Mesothelial cell of epicardium (in vitro differentiated cells): ENCODE results near the gene BNC2. TPM values are rescaled to one million over a fixed set of nuclear protein-coding genes. Genes with fewer than 3 reads are reported as not detected.

Experiments used
- DNase-seq, 2 experiments: peaks; one replicate each; pipeline ENCODE4 v3.0.0; 2021; ENCODE audit warnings: low spot score in 2 of 2; ENCODE audit not compliant: unreplicated experiment in 2 of 2
- H3K27ac Mint-ChIP-seq: 2 replicates; pipeline ENCODE4 v1.8.0; 2021; ENCODE audit warnings: mixed read lengths
- H3K27me3 Mint-ChIP-seq: 2 replicates; pipeline ENCODE4 v1.8.0; 2021; ENCODE audit warnings: low read depth, mixed read lengths
- H3K36me3 Mint-ChIP-seq: 2 replicates; pipeline ENCODE4 v1.8.0; 2021; ENCODE audit warnings: mixed read lengths
- H3K4me1 Mint-ChIP-seq: 2 replicates; pipeline ENCODE4 v1.8.0; 2021; ENCODE audit warnings: mixed read lengths
- H3K4me3 Mint-ChIP-seq: 2 replicates; pipeline ENCODE4 v1.8.0; 2021; ENCODE audit warnings: mild to moderate bottlenecking, moderate library complexity, mixed read lengths
- H3K9me3 Mint-ChIP-seq: 2 replicates; pipeline ENCODE4 v1.8.0; 2021; ENCODE audit warnings: mixed read lengths
- total RNA-seq: library from RNA; stranded (reverse); gene quantifications from 3 replicates; pipeline ENCODE4 v1.2.1, GENCODE V29; 2021
- TF ChIP-seq, protein P1 (sequence below): fragments of 200-600 bp; sonication (generic); IDR thresholded peaks from one replicate; pipeline ENCODE4 v1.5.0; 2021; ENCODE audit warnings: antibody characterized with exemption; ENCODE audit not compliant: unreplicated experiment

The BNC2 gene
- total RNA-seq, 1 donor from 2014 or later = 45.1 TPM

DNA sequence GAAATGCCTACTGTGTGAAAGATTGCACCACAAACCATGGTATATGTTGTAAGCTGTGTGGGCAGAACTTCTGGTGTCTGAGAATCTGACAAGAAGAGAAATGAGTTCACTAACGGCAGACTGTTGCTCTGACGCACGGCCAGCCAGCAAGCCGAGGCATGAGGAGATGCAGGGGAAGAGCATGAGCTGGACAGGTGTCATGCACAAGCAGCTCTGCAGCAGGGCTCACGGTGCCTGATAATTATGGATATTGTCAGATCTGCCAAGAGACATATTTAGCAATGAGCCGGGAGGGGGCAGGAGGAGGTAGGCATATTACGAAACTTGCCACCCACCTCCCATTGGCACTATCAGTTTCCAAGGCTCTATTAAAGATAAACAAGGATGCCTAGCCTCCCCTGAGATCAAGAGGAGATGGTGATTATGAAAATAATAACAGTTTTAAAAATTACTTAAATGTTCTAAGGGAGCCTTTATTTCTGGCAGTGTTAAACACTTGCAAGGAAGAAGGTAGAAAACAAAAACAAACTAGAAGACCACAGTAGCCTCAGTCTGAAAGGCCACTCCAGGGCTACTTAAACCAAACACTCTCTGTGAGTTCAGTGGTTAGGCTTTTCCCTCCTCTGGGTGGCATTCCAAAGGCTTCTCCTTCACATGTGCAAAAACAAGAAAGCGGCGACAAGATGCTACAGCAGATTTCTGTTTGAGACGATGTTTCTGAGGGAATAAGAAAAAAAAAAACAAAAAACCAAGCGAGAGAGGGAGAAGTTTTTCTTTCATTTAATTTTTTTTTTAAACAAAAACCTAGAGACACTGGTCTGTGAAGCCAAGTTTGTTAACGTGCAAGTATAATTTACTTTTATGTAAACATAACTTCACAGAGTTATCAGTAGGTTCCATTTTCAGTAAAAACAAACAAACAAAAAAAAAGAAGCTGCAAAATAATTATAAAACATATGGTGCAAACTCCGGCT, 339.5 kb downstream of the BNC2 start:
- H3K4me3 Mint-ChIP-seq = no peak overlapping the region
- TF ChIP-seq, protein P1, sequence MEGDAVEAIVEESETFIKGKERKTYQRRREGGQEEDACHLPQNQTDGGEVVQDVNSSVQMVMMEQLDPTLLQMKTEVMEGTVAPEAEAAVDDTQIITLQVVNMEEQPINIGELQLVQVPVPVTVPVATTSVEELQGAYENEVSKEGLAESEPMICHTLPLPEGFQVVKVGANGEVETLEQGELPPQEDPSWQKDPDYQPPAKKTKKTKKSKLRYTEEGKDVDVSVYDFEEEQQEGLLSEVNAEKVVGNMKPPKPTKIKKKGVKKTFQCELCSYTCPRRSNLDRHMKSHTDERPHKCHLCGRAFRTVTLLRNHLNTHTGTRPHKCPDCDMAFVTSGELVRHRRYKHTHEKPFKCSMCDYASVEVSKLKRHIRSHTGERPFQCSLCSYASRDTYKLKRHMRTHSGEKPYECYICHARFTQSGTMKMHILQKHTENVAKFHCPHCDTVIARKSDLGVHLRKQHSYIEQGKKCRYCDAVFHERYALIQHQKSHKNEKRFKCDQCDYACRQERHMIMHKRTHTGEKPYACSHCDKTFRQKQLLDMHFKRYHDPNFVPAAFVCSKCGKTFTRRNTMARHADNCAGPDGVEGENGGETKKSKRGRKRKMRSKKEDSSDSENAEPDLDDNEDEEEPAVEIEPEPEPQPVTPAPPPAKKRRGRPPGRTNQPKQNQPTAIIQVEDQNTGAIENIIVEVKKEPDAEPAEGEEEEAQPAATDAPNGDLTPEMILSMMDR = no peak
- no peaks in the 10 kb centered on the region for H3K9me3 Mint-ChIP-seq
- H3K27ac Mint-ChIP-seq = no peak overlapping the region
- H3K27me3 Mint-ChIP-seq = no peaks in the 10 kb centered on the region
- H3K36me3 Mint-ChIP-seq = no peaks in the 10 kb centered on the region
- DNase-seq = no peak
- peaks cover 14% of the 10 kb centered on the region for H3K4me1 Mint-ChIP-seq

DNA sequence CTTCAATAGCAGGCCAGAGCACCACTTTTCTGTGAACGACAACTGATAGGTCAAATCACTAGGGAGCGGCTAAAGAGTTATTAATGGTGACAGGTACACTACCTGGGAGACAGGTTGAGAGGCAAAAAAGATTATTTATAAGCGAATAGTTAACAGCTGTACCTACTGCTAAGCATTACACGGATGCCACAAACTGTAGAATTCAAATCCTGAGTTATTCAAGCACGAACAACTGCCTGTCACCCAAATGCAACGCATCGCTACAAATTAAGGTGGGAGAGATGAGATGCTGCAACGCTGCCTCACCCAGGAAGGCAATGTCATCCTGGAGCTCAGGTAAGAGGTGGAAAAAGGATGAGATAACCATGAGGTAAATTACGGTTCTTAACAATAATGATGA, 342.9 kb downstream of the BNC2 start:
- Mint-ChIP-seq H3K36me3 (no peaks in the 10 kb centered on the region), H3K4me1 (peaks cover 16% of the 10 kb centered on the region), H3K27ac (no peak overlapping the region), H3K9me3 (no peaks in the 10 kb centered on the region), H3K27me3 (no peaks in the 10 kb centered on the region), H3K4me3 (no peak overlapping the region)
- DNase-seq = no peak
- TF ChIP-seq, protein P1 = no peak

DNA sequence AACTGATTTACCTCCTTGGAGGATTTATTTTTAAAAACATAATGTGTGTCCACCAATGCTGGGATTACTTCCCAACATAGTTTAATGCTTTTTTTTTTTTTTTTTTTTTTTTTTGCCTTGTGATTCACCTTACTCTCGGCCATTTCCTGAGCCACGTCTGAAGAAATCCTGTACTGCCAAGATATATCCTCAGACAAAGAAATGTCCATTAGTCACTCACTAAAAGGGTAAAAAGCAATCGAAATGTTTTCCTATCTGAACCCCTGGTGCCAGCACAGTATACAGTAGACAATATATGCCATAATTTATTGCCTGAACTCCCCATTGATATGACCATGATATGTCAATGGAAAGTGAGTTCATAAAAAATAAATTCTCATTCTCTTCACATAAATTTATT, 344.1 kb downstream of the BNC2 start:
- no peak overlapping the region for H3K27ac Mint-ChIP-seq
- H3K4me3 Mint-ChIP-seq = no peak overlapping the region
- no peaks in the 10 kb centered on the region for H3K36me3 Mint-ChIP-seq
- TF ChIP-seq, protein P1 = no peak
- peaks cover 28% of the 10 kb centered on the region for H3K4me1 Mint-ChIP-seq
- H3K9me3 Mint-ChIP-seq = no peaks in the 10 kb centered on the region
- DNase-seq = no peak
- H3K27me3 Mint-ChIP-seq = no peaks in the 10 kb centered on the region

DNA sequence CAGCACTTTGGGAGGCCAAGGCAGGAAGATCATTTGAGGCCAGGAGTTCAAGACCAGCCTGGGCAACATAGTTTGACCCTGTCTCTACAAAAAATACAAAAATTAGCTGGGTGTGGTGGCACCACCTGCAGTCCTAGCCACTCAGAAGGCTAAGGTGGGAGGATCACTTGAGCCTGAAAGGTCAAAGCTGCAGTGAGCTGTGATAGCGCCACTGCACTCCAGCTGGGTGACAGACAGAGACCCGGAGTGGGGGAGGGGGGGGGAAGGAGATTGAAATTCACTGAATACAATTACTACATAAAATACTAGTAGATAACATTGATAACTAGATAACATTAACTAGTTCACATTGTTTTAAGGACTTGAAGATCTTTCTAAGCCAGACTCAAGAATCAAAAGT, 345.6 kb downstream of the BNC2 start:
- Mint-ChIP-seq H3K27me3 (no peaks in the 10 kb centered on the region), H3K27ac (no peak overlapping the region), H3K4me1 (peaks cover 34% of the 10 kb centered on the region), H3K36me3 (no peaks in the 10 kb centered on the region), H3K4me3 (no peak overlapping the region), H3K9me3 (no peaks in the 10 kb centered on the region)
- DNase-seq = no peak
- TF ChIP-seq, protein P1 = no peak

DNA sequence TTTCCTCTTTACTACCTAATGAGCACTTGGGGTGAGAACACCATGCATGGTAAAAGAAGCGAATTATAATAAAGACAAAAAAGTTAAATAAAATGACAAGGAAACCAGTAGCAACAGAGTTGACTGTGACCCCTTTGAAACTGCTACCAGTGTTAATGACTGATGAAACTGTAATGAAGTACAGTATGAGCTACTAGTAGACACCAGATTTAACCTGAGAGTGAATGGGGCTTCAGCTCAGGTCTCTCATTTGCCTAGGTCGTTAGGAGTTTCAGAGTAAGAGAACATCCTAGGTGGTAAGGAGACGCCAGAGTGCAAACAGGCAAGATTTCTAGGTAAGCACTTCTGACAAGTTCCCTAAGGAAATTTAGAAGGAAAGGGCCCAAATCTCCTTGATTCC, 346.4 kb downstream of the BNC2 start:
- peaks cover 37% of the 10 kb centered on the region for H3K4me1 Mint-ChIP-seq
- no peaks in the 10 kb centered on the region for H3K36me3 Mint-ChIP-seq
- TF ChIP-seq, protein P1 = no peak
- H3K27me3 Mint-ChIP-seq = no peaks in the 10 kb centered on the region
- H3K9me3 Mint-ChIP-seq = no peaks in the 10 kb centered on the region
- no peak for DNase-seq
- H3K4me3 Mint-ChIP-seq = no peak overlapping the region
- H3K27ac Mint-ChIP-seq = no peak overlapping the region
